Measurements from ENCODE around the gene RARRES2.

GRCh38 chr7:150374472-150374871 is 33.0 kb upstream of the RARRES2 start:
- TF ChIP-seq CTCF (conservative IDR thresholded peaks at IDR 0.05; ENCODE audit: low read length) (no peak), EZH2phosphoT487 (IDR thresholded peaks at IDR 0.05; ENCODE audit: borderline replicate concordance, low read depth, low read length) (no peak)

All from OCI-LY7 (cell line).